GM12878 (cell line): ENCODE results near the gene BBX. TPM values are rescaled to one million over a fixed set of nuclear protein-coding genes. Genes with fewer than 3 reads are reported as not detected.
"Not testable (repeated sequence)": the region's sequence is repeated elsewhere in the genome, so short reads cannot be mapped to it uniquely, and the experiment has no call there.

ENCODE experiments used
- ATAC-seq: fragments of 200-7000 bp; cut with Tn5 transposase; 3 replicates; pipeline ENCODE4 v1.9.1; 2020; ENCODE audit warnings: mild to moderate bottlenecking, moderate library complexity
- BruUV-seq: library from RNA; stranded (reverse); fragments of 400-500 nt; replicated peaks from 2 replicates; lab custom pipeline; 2021; lab: Mats Ljungman, UMichigan
- CTCF ChIA-PET: fragments of 300-600 bp; sonication (Branson Sonifier 250); formaldehyde crosslinking; extraction: SDS; loops from one replicate; lab custom pipeline; 2021; ENCODE audit warnings: inconsistent platforms; lab: Yijun Ruan, JAX
- POLR2A ChIA-PET: fragments of 350-600 bp; formaldehyde crosslinking; extraction: SDS; loops from one replicate; lab custom pipeline; 2021; ENCODE audit warnings: inconsistent platforms; lab: Charles Lee
- RAD21 ChIA-PET: fragments of 300-600 bp; sonication (Branson Sonifier 250); formaldehyde crosslinking; loops from one replicate; lab custom pipeline; 2023; ENCODE audit warnings: antibody characterized with exemption; ENCODE audit not compliant: unreplicated experiment; lab: Charles Lee
- SMC1A ChIA-PET: fragments of 300-600 bp; sonication (Branson Sonifier 250); formaldehyde crosslinking; loops from one replicate; lab custom pipeline; 2023; ENCODE audit not compliant: unreplicated experiment, uncharacterized antibody; lab: Charles Lee
- DNase-seq: peaks from one replicate; pipeline ENCODE4 v3.0.0-alpha.2; 2011; ENCODE audit warnings: low read depth, low spot score
- FAIRE-seq: peaks from 3 replicates; lab custom pipeline; 2011; peaks lifted over from hg19 to GRCh38; lab: Jason Lieb, UNC
- H2AFZ ChIP-seq: 2 replicates; pipeline ENCODE4 v1.6.0; 2011; ENCODE audit warnings: low read depth, low read length, control low read depth; ENCODE audit not compliant: control insufficient read depth
- H3K27ac ChIP-seq: 2 replicates; pipeline ENCODE4 v1.5.1; 2011; ENCODE audit warnings: control low read depth; ENCODE audit not compliant: control insufficient read depth, insufficient read depth
- H3K27me3 ChIP-seq, 2 experiments: replicated peaks in 1 of 2; 2 replicates each; pipeline versions ENCODE4 v1.6.0 to v1.6.1; 2011; ENCODE audit warnings: low read length in 1 of 2; ENCODE audit not compliant: control insufficient read depth in 2 of 2, insufficient read depth in 2 of 2
- H3K36me3 ChIP-seq, 2 experiments: 2 replicates each; pipeline ENCODE4 v1.5.1; 2011; ENCODE audit warnings: low read length in 1 of 2; ENCODE audit not compliant: control insufficient read depth in 2 of 2, insufficient read depth in 2 of 2
- H3K4me1 ChIP-seq: 2 replicates; pipeline ENCODE4 v1.6.1; 2011; ENCODE audit warnings: mild to moderate bottlenecking, low read length, moderate library complexity, mixed read lengths; ENCODE audit not compliant: control insufficient read depth, insufficient read depth
- H3K4me2 ChIP-seq: 2 replicates; pipeline ENCODE4 v1.6.0; 2011; ENCODE audit warnings: control low read depth; ENCODE audit not compliant: control insufficient read depth, insufficient read depth
- H3K4me3 ChIP-seq: fragments of 200-600 bp; sonication (generic); 2 replicates; pipeline ENCODE4 v1.5.1; 2016
- H3K79me2 ChIP-seq: 2 replicates; pipeline ENCODE4 v1.6.0; 2011; ENCODE audit warnings: low read length; ENCODE audit not compliant: control insufficient read depth, insufficient read depth
- H3K9ac ChIP-seq: 2 replicates; pipeline ENCODE4 v1.8.0; 2011; ENCODE audit warnings: low read length, control low read depth, mixed read lengths; ENCODE audit not compliant: control insufficient read depth, insufficient read depth
- H3K9me3 ChIP-seq: replicated peaks from 3 replicates; pipeline ENCODE4 v1.5.1; 2011; ENCODE audit warnings: mild to moderate bottlenecking, low read length; ENCODE audit not compliant: control insufficient read depth, insufficient read depth
- H4K20me1 ChIP-seq: 2 replicates; pipeline ENCODE4 v1.6.0; 2011; ENCODE audit not compliant: control insufficient read depth, insufficient read depth
- ASH2L ChIP-seq: fragments of 300-600, 200-600 bp; sonication (generic); IDR thresholded peaks from 2 replicates; pipeline ENCODE4 v1.6.1; 2017; ENCODE audit warnings: low read depth, mild to moderate bottlenecking, borderline replicate concordance
- CREM ChIP-seq: IDR thresholded peaks from 2 replicates; pipeline ENCODE4 v1.6.1; 2014; ENCODE audit warnings: antibody characterized with exemption, low read depth
- ELK1 ChIP-seq: IDR thresholded peaks from 2 replicates; pipeline ENCODE4 v1.6.1; 2012; ENCODE audit warnings: low read depth, low read length, improper control_type of control experiment
- KLF5 ChIP-seq: fragments of 450-650 bp; IDR thresholded peaks from 2 replicates; pipeline ENCODE4 v1.6.1; 2014; ENCODE audit warnings: mild to moderate bottlenecking; ENCODE audit not compliant: partially characterized antibody
- NR2C2 ChIP-seq: IDR thresholded peaks from 2 replicates; pipeline ENCODE4 v1.6.1; 2011; ENCODE audit warnings: borderline replicate concordance, low read depth; ENCODE audit not compliant: control insufficient read depth, insufficient read length
- RAD21 ChIP-seq: IDR thresholded peaks from 2 replicates; pipeline ENCODE4 v1.6.1; 2011; ENCODE audit warnings: mild to moderate bottlenecking, low read depth, low read length, moderate library complexity; ENCODE audit not compliant: insufficient read depth
- SMAD1 ChIP-seq: fragments of 450-650 bp; IDR thresholded peaks from 2 replicates; pipeline ENCODE4 v1.6.1; 2018; ENCODE audit warnings: mild to moderate bottlenecking, low read depth; ENCODE audit not compliant: partially characterized antibody
- WGBS: methylation state at CpG from one replicate; pipeline ENCODE4 v1.1.6; 2016; ENCODE audit warnings: low lambda C conversion rate; ENCODE audit not compliant: insufficient replicate concordance, insufficient coverage; ENCODE audit errors: missing lambda C conversion rate; 5-methylcytosine and 5-hydroxymethylcytosine counted together
- in situ Hi-C: fragments of 300-500 bp; cut with MboI; formaldehyde crosslinking; loops from 9 replicates; pipeline ENCODE4 v1.14.3; 2018; ENCODE audit warnings: mixed read lengths
- intact Hi-C: fragments of 100-400 bp; cut with micrococcal nuclease; formaldehyde crosslinking; loops from one replicate; pipeline ENCODE4 v1.14.2; 2022; ENCODE audit not compliant: unreplicated experiment
- polyA plus RNA-seq, 11 experiments: library from polyadenylated mRNA; depleted of rRNA in 4 of 11; unstranded in 6 of 11; stranded (reverse) in 5 of 11; fragments of >200 nt; fragmentation: Nextera tagmentation in 4 of 11; fragmentation: Illumina TruSeq in 1 of 11; extraction: Ambion mirVana in 4 of 11; extraction: Trizol in 1 of 11; gene quantifications; 1 replicate in 1 of 11; 2 replicates in 10 of 11; pipeline versions ENCODE4 v1.2.1 to v1.2.3, GENCODE V29; 2011 to 2016; ENCODE audit warnings: inconsistent platforms in 2 of 11, missing spikeins in 2 of 11, low read depth in 1 of 11
- total RNA-seq, 4 experiments: library from RNA; depleted of rRNA in 3 of 4; stranded (reverse); fragments of >200 nt in 3 of 4; fragmentation: Illumina TruSeq in 1 of 4; extraction: Trizol in 1 of 4; gene quantifications; 2 replicates each; pipeline versions ENCODE4 v1.2.1 to v1.2.3, GENCODE V29; 2013 to 2021

Gene BBX
- total and polyA plus RNA-seq, 10 of the 15 experiments (the other 5 are each of a cell fraction or from before 2014, with no cell fraction given): 13.3 to 38.5 (median 32.0) TPM

GRCh38 chr3:107835001-107835400 is 312.2 kb downstream of the BBX start:
- POLR2A ChIA-PET, CTCF ChIA-PET, RAD21 ChIA-PET: not testable (repeated sequence)

GRCh38 chr3:107837895-107838612 is 315.3 kb downstream of the BBX start:
- ChIA-PET POLR2A (no interaction called here), RAD21 (interaction anchor here (1.0 to 1.3 kb wide), 3 partner anchors 24 to 178 kb away, joined by 3 read pairs; no protein-coding TSS in a partner anchor), SMC1A (interaction anchor here (1.1 to 2.2 kb wide), 3 partner anchors 10 to 29 kb away, joined by 3 to 5 read pairs (median 5); no protein-coding TSS in a partner anchor), CTCF (interaction anchor here (0.6 to 1.7 kb wide), 5 partner anchors 16 to 263 kb away, joined by 3 to 5 read pairs (median 3); no protein-coding TSS in a partner anchor)
- H3K27ac ChIP-seq: no peak overlapping the region
- ATAC-seq (peak; percentile 38), FAIRE-seq (no peak), DNase-seq (no peak)
- no peak overlapping the region for H2AFZ ChIP-seq
- H3K9ac ChIP-seq: no peak overlapping the region
- no peaks in the 10 kb centered on the region for H3K27me3 ChIP-seq
- H3K36me3 ChIP-seq: no peaks in the 10 kb centered on the region
- H3K9me3 ChIP-seq: no peaks in the 10 kb centered on the region
- no TSS peak for BruUV-seq
- intact Hi-C loops (no loop called here), in situ Hi-C loops (no loop called here)
- H4K20me1 ChIP-seq: no peaks in the 10 kb centered on the region
- WGBS: 72% methylated on average over 5 of the region's 5 CpGs
- no peaks in the 10 kb centered on the region for H3K4me1 ChIP-seq
- TF ChIP-seq CREM (no peak), RAD21 (no peak), NR2C2 (no peak), ASH2L (no peak), ELK1 (no peak), KLF5 (no peak), SMAD1 (no peak)
- H3K4me3 ChIP-seq: no peak overlapping the region
- no peaks in the 10 kb centered on the region for H3K79me2 ChIP-seq
- no peak overlapping the region for H3K4me2 ChIP-seq

More at GRCh38 chr3:107835001-107835400, 312.2 kb downstream of the BBX start:
- 50% methylated on average over 4 of the region's 4 CpGs for WGBS
- H3K27ac ChIP-seq, H3K27me3 ChIP-seq, H3K79me2 ChIP-seq, H3K36me3 ChIP-seq, H4K20me1 ChIP-seq, BruUV-seq, FAIRE-seq, H3K9ac ChIP-seq, H3K4me3 ChIP-seq, DNase-seq, H3K9me3 ChIP-seq, H3K4me2 ChIP-seq, intact Hi-C loops, ATAC-seq, H3K4me1 ChIP-seq, H2AFZ ChIP-seq, in situ Hi-C loops: not testable (repeated sequence)
- SMC1A ChIA-PET: interaction anchor here (1.4 kb wide), 1 partner anchor 13 kb away, joined by 5 read pairs; no protein-coding TSS in a partner anchor
